Epithelial cell of proximal tubule (primary cell): ENCODE results near the gene PRKN. TPM values are rescaled to one million over a fixed set of nuclear protein-coding genes. Genes with fewer than 3 reads are reported as not detected.

Experiments used
- DNase-seq: peaks from one replicate; pipeline ENCODE4 v3.0.0-alpha.2; 2011; ENCODE audit warnings: low read depth
- H3K4me3 ChIP-seq: 2 replicates; pipeline ENCODE4 v1.5.1; 2011; ENCODE audit warnings: low read depth, mild to moderate bottlenecking, low read length
- total RNA-seq: library from RNA; depleted of rRNA; stranded (reverse); fragments of >200 nt; gene quantifications from 2 replicates; pipeline ENCODE4 v1.2.3, GENCODE V29; 2015
- TF ChIP-seq, protein P1 (sequence below): conservative IDR thresholded peaks from 2 replicates; pipeline ENCODE4 v1.5.1; 2012; ENCODE audit warnings: low read depth, mild to moderate bottlenecking, low read length

The PRKN gene
- total RNA-seq, 1 donor from 2014 or later = 0.58 TPM

DNA sequence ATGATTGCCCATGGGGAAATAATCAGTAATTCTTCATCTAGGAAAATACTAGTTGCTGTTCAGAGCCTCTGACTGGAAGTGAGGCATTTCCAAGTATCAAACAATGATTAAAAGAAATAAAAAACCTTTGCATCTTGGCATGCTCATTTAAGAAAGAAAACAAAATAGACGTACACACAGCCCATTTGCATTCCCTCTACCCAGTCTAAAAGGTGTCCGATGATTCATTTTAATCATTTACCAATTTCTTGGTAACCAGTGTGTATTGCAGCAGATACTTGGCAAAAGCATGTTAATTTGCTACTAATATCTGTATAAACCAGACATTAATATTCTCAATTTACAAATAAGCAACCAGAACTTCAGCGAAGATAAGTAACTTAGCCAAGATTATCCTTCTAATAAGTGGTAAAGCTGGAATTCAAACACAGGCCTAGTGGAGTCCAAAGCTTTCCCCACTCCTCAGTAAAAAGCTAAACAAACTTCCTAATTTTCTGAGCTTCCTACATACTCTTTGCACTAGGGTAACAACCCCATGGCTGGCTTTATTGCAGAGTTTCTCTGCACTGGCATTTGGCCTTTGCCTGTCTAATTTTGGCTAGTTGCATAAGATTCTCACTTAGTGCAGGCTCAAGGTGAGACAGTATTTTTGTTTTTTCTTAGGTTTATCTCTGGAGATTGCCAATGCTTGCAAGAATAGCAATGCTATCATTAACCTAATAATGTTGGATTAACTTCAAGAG is 338.1 kb downstream of the PRKN start:
- DNase-seq = peak; percentile 57
- TF ChIP-seq, protein P1, sequence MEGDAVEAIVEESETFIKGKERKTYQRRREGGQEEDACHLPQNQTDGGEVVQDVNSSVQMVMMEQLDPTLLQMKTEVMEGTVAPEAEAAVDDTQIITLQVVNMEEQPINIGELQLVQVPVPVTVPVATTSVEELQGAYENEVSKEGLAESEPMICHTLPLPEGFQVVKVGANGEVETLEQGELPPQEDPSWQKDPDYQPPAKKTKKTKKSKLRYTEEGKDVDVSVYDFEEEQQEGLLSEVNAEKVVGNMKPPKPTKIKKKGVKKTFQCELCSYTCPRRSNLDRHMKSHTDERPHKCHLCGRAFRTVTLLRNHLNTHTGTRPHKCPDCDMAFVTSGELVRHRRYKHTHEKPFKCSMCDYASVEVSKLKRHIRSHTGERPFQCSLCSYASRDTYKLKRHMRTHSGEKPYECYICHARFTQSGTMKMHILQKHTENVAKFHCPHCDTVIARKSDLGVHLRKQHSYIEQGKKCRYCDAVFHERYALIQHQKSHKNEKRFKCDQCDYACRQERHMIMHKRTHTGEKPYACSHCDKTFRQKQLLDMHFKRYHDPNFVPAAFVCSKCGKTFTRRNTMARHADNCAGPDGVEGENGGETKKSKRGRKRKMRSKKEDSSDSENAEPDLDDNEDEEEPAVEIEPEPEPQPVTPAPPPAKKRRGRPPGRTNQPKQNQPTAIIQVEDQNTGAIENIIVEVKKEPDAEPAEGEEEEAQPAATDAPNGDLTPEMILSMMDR = no peak

DNA sequence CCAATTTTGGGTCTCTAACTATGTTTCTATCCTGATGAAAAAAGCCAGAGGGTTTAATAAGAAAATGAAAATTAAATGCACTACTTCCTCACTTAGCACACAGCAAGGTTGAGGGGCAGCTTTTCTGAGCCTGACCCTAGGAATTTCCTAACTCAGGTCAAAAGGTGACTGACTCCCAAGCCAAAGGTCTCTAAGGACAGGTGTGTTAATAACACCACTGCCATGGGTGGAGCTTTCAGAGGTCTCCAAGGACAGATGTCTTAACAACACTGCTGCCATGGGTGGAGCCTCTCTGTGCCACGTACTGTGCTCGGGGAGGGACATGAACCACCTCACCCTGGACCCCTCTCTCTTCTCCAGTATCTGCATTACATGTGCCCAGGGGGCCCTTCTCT is 339.2 kb downstream of the PRKN start:
- no peak for DNase-seq
- TF ChIP-seq, protein P1 = no peak
- H3K4me3 ChIP-seq = no peak overlapping the region

More for the DNA sequence above, 338.1 kb downstream of the PRKN start:
- H3K4me3 ChIP-seq = no peak overlapping the region

DNA sequence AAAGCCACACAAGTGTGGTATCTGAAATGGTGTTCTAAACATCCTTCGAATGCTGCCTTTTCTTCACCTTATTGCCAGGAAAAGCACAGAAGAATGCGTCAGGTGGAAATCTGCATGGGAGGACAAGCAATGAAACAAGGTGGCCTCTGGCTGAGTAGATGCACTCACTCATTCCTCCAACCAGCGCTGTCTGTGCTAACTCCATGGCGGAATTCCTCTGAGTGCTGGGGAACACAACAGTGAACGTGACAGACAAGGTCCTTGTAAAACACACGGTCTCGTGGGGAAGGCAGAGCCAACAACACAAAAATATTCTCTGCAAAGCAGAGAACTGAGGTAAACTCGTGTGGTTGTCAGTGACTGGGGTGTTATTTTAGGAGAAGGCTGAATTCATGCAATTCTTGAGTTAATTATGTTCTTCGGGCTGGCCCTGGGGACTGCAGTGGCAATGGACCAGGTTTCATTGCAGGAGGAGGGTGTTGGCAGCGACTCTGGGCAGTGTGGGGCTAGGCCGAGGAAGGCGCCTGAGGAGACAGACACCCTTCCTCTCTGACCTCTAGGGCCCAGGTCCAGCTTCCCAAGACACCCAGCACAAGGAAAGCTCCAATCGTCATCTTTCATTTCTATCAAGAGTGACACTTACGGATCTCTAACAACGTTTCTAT is 339.7 kb downstream of the PRKN start:
- no peak overlapping the region for H3K4me3 ChIP-seq
- TF ChIP-seq, protein P1 = no peak
- no peak for DNase-seq

DNA sequence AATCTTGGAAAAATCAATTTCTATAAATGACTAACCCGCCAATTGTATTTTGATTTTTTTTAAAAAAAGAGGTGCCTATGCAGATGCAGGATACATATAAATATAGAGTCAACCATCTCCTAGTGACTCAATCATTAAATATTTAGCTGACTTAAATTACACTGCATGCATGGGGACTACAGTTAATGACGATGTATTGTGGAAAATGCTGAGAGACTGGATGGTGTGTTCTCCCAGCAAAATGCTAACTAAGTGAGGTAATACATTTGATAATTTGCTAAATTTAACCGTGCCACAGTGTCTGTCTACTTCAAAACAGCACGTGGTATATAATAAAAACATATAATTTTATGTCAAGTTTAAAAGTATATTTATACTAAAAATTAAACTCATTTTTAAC is 341.6 kb downstream of the PRKN start:
- no peak for DNase-seq
- H3K4me3 ChIP-seq = no peak overlapping the region
- TF ChIP-seq, protein P1 = no peak

DNA sequence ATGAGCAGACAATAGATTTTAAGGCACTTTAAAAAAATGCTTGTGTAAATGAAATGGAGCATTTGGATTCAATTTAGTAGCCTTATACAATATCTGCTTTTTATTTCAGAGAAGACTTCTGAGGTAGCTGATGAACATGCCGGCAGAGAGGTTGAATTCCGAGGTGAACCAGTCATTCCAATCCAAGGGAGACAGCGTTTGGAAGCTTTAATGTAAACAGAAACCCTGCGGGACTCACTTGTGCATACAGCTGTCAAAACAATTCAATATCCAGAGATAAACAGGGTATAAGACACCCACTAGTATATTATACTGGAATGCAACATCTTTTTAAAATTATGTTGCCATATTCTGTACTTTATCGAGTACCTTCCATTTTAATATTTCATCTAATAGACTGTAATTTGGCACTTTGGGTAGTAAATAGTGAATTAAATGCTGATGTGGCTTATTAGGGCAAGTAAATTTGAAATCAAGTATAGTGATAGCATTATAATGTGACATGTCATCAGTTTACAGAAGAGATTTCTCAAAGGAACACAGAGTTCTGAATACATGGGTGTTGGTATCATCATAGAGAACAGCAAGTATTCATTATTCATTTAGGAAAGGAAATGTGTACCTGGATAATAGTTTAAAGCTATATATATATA is 347.7 kb downstream of the PRKN start:
- TF ChIP-seq, protein P1 = no peak
- DNase-seq = no peak
- H3K4me3 ChIP-seq = no peak overlapping the region

DNA sequence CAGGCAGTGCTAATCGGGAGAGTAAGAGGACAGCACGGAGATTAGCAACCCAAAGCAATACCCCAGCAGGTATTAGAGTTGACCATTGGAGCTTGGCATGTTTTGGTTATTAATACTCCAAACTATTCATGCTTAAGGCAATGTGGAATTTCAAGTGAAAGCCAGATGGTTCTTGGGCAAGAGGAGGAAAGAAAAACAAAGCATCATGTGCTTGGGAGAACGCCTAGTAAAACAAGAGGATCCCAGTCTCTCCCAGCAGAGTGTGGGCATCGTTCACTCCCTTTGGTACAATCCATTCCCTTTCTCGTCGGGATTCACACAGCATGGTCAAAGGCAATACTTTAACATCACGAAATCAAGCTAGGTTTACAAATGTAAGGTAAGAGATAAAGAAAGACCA is 349.8 kb downstream of the PRKN start:
- TF ChIP-seq, protein P1 = no peak
- no peak overlapping the region for H3K4me3 ChIP-seq
- DNase-seq = no peak

DNA sequence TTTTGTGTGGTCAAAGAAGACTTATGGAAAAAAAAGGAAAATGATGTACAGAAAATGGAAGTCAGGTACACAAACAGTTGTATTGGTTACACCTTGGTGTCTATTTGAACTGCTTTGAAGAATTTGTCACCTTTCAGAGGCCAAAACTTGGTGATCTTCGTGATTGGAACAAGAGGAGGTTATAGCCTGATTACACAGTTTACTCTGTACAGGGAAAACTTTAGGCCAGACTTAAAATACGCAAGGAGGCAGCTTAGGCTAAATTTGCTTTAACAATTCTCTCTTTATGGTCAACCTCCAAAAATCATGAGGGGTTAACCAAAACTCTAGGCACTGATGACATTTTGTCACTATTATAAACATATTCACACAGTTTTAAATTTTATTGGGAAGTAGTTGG is 353.7 kb downstream of the PRKN start:
- TF ChIP-seq, protein P1 = no peak
- no peak overlapping the region for H3K4me3 ChIP-seq
- DNase-seq = no peak
